GM21367 (cell line): ENCODE results near the gene KRTAP19-2.
"Not testable (repeated sequence)": the region's sequence is repeated elsewhere in the genome, so short reads cannot be mapped to it uniquely, and the experiment has no call there.

Experiments used
- ATAC-seq: cut with Tn5 transposase; IDR thresholded peaks from one replicate; pipeline ENCODE4 v1.9.1; 2021; ENCODE audit not compliant: unreplicated experiment

Gene KRTAP19-2

GRCh38 chr21:30487336-30487735, at the start of gene KRTAP19-2:
Gene KRTAP19-2 (minus strand): TSS chr21:30487436. CDS start chr21:30487348, 88 bp downstream.
- no peak for ATAC-seq

GRCh38 chr21:30518876-30519275, 31.6 kb upstream of the KRTAP19-2 start:
- no peak for ATAC-seq

GRCh38 chr21:30515681-30516080, 28.4 kb upstream of the KRTAP19-2 start:
- no peak for ATAC-seq

- ATAC-seq: not testable (repeated sequence)
Observed at GRCh38 chr21:30505621-30506205, 18.5 kb upstream of the KRTAP19-2 start.

- no peak for ATAC-seq
Observed at GRCh38 chr21:30502041-30502440, 14.8 kb upstream of the KRTAP19-2 start, which contains the start of gene KRTAP19-5. Gene KRTAP19-5 (minus strand): TSS chr21:30502141. CDS start chr21:30502090, 51 bp downstream.

- no peak for ATAC-seq
Observed at GRCh38 chr21:30497065-30497464, 9.8 kb upstream of the KRTAP19-2 start, which contains the start of gene KRTAP19-4. Gene KRTAP19-4 (minus strand): TSS chr21:30497165. CDS start chr21:30497110, 55 bp downstream.

- ATAC-seq: no peak
Observed at GRCh38 chr21:30491963-30492428, 4.8 kb upstream of the KRTAP19-2 start, which contains the start of gene KRTAP19-3. Gene KRTAP19-3 (minus strand): TSS chr21:30492013. CDS start chr21:30491957, 56 bp downstream.

GRCh38 chr21:30486180-30486579, 1.1 kb downstream of the KRTAP19-2 start:
- no peak for ATAC-seq

- no peak for ATAC-seq
Observed at GRCh38 chr21:30482130-30482529, 5.1 kb downstream of the KRTAP19-2 start.

GRCh38 chr21:30480145-30480544, 7.1 kb downstream of the KRTAP19-2 start, which contains the start of gene KRTAP19-1:
Gene KRTAP19-1 (minus strand): TSS chr21:30480367. CDS start chr21:30480317, 50 bp downstream.
- no peak for ATAC-seq

GRCh38 chr21:30479259-30479658, 8.0 kb downstream of the KRTAP19-2 start:
- no peak for ATAC-seq

- ATAC-seq: no peak
Observed at GRCh38 chr21:30478004-30478403, 9.2 kb downstream of the KRTAP19-2 start.

- no peak for ATAC-seq
Observed at GRCh38 chr21:30468900-30469714, 18.1 kb downstream of the KRTAP19-2 start.

- ATAC-seq: no peak
Observed at GRCh38 chr21:30463713-30464112, 23.5 kb downstream of the KRTAP19-2 start.

GRCh38 chr21:30448514-30448913, 38.7 kb downstream of the KRTAP19-2 start:
- ATAC-seq: no peak

- ATAC-seq: no peak
Observed at GRCh38 chr21:30447056-30447455, 40.2 kb downstream of the KRTAP19-2 start.

GRCh38 chr21:30444204-30444603, 43.0 kb downstream of the KRTAP19-2 start:
- no peak for ATAC-seq

- no peak for ATAC-seq
Observed at GRCh38 chr21:30443226-30443625, 44.0 kb downstream of the KRTAP19-2 start.

GRCh38 chr21:30439975-30440374, 47.3 kb downstream of the KRTAP19-2 start, which contains the start of gene KRTAP15-1:
Gene KRTAP15-1 (plus strand): TSS chr21:30440275. CDS start chr21:30440328, 53 bp downstream.
- no peak for ATAC-seq
